Endothelial cell of umbilical vein (primary cell): ENCODE results near the gene DAAM1. TPM values are rescaled to one million over a fixed set of nuclear protein-coding genes. Genes with fewer than 3 reads are reported as not detected.

Experiments
- BruUV-seq: library from RNA; stranded (reverse); fragments of 400-500 nt; replicated peaks from 2 replicates; lab custom pipeline; 2021; lab: Mats Ljungman, UMichigan
- CTCF ChIA-PET: fragments of 300-600, 350-600 bp; sonication (Branson Sonifier 250); formaldehyde crosslinking; loops from one replicate; lab custom pipeline; 2021; ENCODE audit warnings: antibody characterized with exemption, inconsistent platforms; lab: Charles Lee
- POLR2A ChIA-PET: fragments of 300-600, 350-600 bp; sonication (Branson Sonifier 250); formaldehyde crosslinking; loops from one replicate; lab custom pipeline; 2021; ENCODE audit warnings: antibody characterized with exemption, inconsistent platforms; lab: Charles Lee
- DNase-seq: peaks from one replicate; pipeline ENCODE4 v3.0.0-alpha.2; 2011; ENCODE audit warnings: low read depth, low spot score
- FAIRE-seq: peaks from 2 replicates; lab custom pipeline; 2011; peaks lifted over from hg19 to GRCh38; lab: Jason Lieb, UNC
- H2AFZ ChIP-seq: 2 replicates; pipeline ENCODE4 v1.6.0; 2012; ENCODE audit warnings: low read depth, low read length, control low read depth, inconsistent platforms
- H3K27ac ChIP-seq: 2 replicates; pipeline ENCODE4 v1.5.1; 2011; ENCODE audit warnings: low read depth, mild to moderate bottlenecking, control low read depth, low read length, moderate library complexity; ENCODE audit not compliant: insufficient read depth
- H3K27me3 ChIP-seq, 2 experiments: 2 replicates each; pipeline versions ENCODE4 v1.6.0 to v1.6.1; 2011; ENCODE audit warnings: low read length in 2 of 2, mixed read lengths in 1 of 2; ENCODE audit not compliant: control insufficient read depth in 2 of 2, insufficient read depth in 2 of 2
- H3K36me3 ChIP-seq, 2 experiments: 2 replicates in 1 of 2; 3 replicates in 1 of 2; pipeline ENCODE4 v1.5.1; 2011; ENCODE audit warnings: low read length in 2 of 2, mild to moderate bottlenecking in 1 of 2, moderate library complexity in 1 of 2; ENCODE audit not compliant: control insufficient read depth in 2 of 2, insufficient read depth in 2 of 2; ENCODE audit errors: extremely low read depth in 1 of 2
- H3K4me1 ChIP-seq: 3 replicates; pipeline ENCODE4 v1.5.1; 2011; ENCODE audit warnings: mild to moderate bottlenecking, low read length; ENCODE audit not compliant: control insufficient read depth, insufficient read depth; ENCODE audit errors: extremely low read depth
- H3K4me2 ChIP-seq: 2 replicates; pipeline ENCODE4 v1.6.1; 2011; ENCODE audit warnings: low read length, control low read depth, mixed read lengths; ENCODE audit not compliant: insufficient read depth
- H3K4me3 ChIP-seq, 3 experiments: fragments of 200-600 bp in 1 of 3; sonication (generic), shearing (Covaris generic) in 1 of 3; replicated peaks in 1 of 3; 2 replicates each; pipeline ENCODE4 v1.5.1; 2011 to 2016; ENCODE audit warnings: control low read depth in 3 of 3, low read length in 3 of 3, mild to moderate bottlenecking in 2 of 3, inconsistent platforms in 1 of 3, low read depth in 1 of 3, moderate library complexity in 1 of 3; ENCODE audit not compliant: insufficient read depth in 1 of 3
- H3K79me2 ChIP-seq: 2 replicates; pipeline ENCODE4 v1.6.0; 2012; ENCODE audit warnings: low read length, inconsistent platforms; ENCODE audit not compliant: control insufficient read depth, insufficient read depth
- H3K9ac ChIP-seq: replicated peaks from 2 replicates; pipeline ENCODE3; 2011; ENCODE audit warnings: low read length, control low read depth; ENCODE audit not compliant: insufficient read depth; ENCODE audit errors: extremely low read depth
- H3K9me1 ChIP-seq: replicated peaks from 3 replicates; pipeline ENCODE4 v1.6.0; 2011; ENCODE audit warnings: mild to moderate bottlenecking, low read length; ENCODE audit not compliant: control insufficient read depth, insufficient read depth; ENCODE audit errors: extremely low read depth
- H3K9me3 ChIP-seq: replicated peaks from 2 replicates; pipeline ENCODE4 v1.5.1; 2012; ENCODE audit warnings: low read length, inconsistent platforms; ENCODE audit not compliant: control insufficient read depth, insufficient read depth
- H4K20me1 ChIP-seq: replicated peaks from 2 replicates; pipeline ENCODE3; 2011; ENCODE audit warnings: mild to moderate bottlenecking, low read length; ENCODE audit not compliant: control insufficient read depth, insufficient read depth; ENCODE audit errors: extremely low read depth
- CTCF ChIP-seq, 2 donors: IDR thresholded peaks; 1 replicate in 1 of 2; 2 replicates in 1 of 2; pipeline ENCODE4 v1.5.1; 2011; ENCODE audit warnings: low read length in 2 of 2, mild to moderate bottlenecking in 2 of 2, moderate library complexity in 2 of 2, control low read depth in 1 of 2, inconsistent platforms in 1 of 2, low read depth in 1 of 2; ENCODE audit not compliant: insufficient read depth in 1 of 2; ENCODE audit errors: extremely low read depth in 1 of 2
- EZH2 ChIP-seq: IDR thresholded peaks from 2 replicates; pipeline ENCODE4 v1.6.1; 2012; ENCODE audit warnings: borderline replicate concordance, low read depth, mild to moderate bottlenecking, moderate library complexity, low read length, inconsistent platforms; ENCODE audit not compliant: severe bottlenecking
- FOS ChIP-seq: IDR thresholded peaks from 2 replicates; pipeline ENCODE4 v1.6.1; 2011; ENCODE audit warnings: mild to moderate bottlenecking, low read length, moderate library complexity, borderline replicate concordance; ENCODE audit not compliant: insufficient read depth
- JUN ChIP-seq: IDR thresholded peaks from 2 replicates; pipeline ENCODE4 v1.6.1; 2011; ENCODE audit warnings: borderline replicate concordance, low read depth; ENCODE audit not compliant: insufficient read length, insufficient read depth
- MAX ChIP-seq: IDR thresholded peaks from 2 replicates; pipeline ENCODE4 v1.6.1; 2011; ENCODE audit not compliant: insufficient read depth, insufficient read length
- MYC ChIP-seq: IDR thresholded peaks from one replicate; pipeline ENCODE4 v1.6.1; 2011; ENCODE audit warnings: mild to moderate bottlenecking, low read depth, low read length
- POLR2A ChIP-seq: IDR thresholded peaks from 2 replicates; pipeline ENCODE4 v1.6.1; 2012; ENCODE audit warnings: low read depth, mild to moderate bottlenecking, control low read depth, low read length
- dilution Hi-C: fragments of 300-500 bp; cut with MboI; formaldehyde crosslinking; loops from one replicate; pipeline ENCODE4 v1.15.0; 2019; ENCODE audit warnings: low sequenced_read_pairs; ENCODE audit not compliant: extremely low pct_ligation_motif_present
- intact Hi-C: fragments of 100-400 bp; cut with micrococcal nuclease; formaldehyde crosslinking; loops from one replicate; pipeline ENCODE4 v1.10.0; 2022
- polyA plus RNA-seq, 4 experiments: library from polyadenylated mRNA; depleted of rRNA in 3 of 4; stranded (reverse) in 3 of 4; unstranded in 1 of 4; fragments of >200 nt; gene quantifications; 2 replicates each; pipeline versions ENCODE4 v1.2.1 to v1.2.3, GENCODE V29; 2011 to 2012; ENCODE audit warnings: missing spikeins in 1 of 4
- total RNA-seq: library from RNA; stranded (reverse); gene quantifications from 2 replicates; pipeline ENCODE4 v1.2.3, GENCODE V29; 2021

Gene DAAM1
- total and polyA plus RNA-seq, 2 donors (not counting 3 experiments of a cell fraction or from before 2014, with no cell fraction given): 10.2 to 25.3 TPM

- Histone ChIP-seq H3K79me2 (no peaks in the 10 kb centered on the region), H3K9ac (no peak overlapping the region), H3K4me3 (no peak overlapping the region), H3K27me3 (no peaks in the 10 kb centered on the region), H3K9me3 (no peaks in the 10 kb centered on the region), H3K4me2 (no peak overlapping the region), H3K36me3 (peaks cover 0 to 9% of the 10 kb centered on the region in 2 experiments), H3K9me1 (no peaks in the 10 kb centered on the region), H2AFZ (no peak overlapping the region), H3K27ac (no peak overlapping the region), H3K4me1 (peaks cover 12% of the 10 kb centered on the region), H4K20me1 (no peaks in the 10 kb centered on the region)
- DNase-seq (no peak), FAIRE-seq (no peak)
- TF ChIP-seq JUN (peak; percentile 17), FOS (peak; percentile 55), CTCF (IDR thresholded peaks at IDR 0.05; ENCODE audit: extremely low read depth in 1 of 2, insufficient read depth in 1 of 2, low read depth in 1 of 2, low read length in 2 of 2) (no peak), MYC (no peak)
- no TSS peak for BruUV-seq
- intact Hi-C loops (no loop called here), dilution Hi-C loops (no loop called here)
- ChIA-PET POLR2A (no interaction called here), CTCF (interaction anchor here (1.4 kb wide), 1 partner anchor 44 kb away, joined by 3 read pairs; no protein-coding TSS in a partner anchor)
Observed at GRCh38 chr14:59292028-59292427, 103.6 kb downstream of the DAAM1 start.

GRCh38 chr14:59292921-59293534 lies 104.6 kb downstream of the DAAM1 start:
- Histone ChIP-seq H4K20me1 (no peaks in the 10 kb centered on the region), H3K4me1 (peaks cover 12% of the 10 kb centered on the region), H3K79me2 (no peaks in the 10 kb centered on the region), H3K36me3 (peaks cover 0 to 9% of the 10 kb centered on the region in 2 experiments), H3K9me1 (no peaks in the 10 kb centered on the region), H3K27ac (no peak overlapping the region), H3K4me2 (no peak overlapping the region), H3K4me3 (no peak overlapping the region), H3K9me3 (no peaks in the 10 kb centered on the region), H2AFZ (no peak overlapping the region), H3K9ac (no peak overlapping the region), H3K27me3 (no peaks in the 10 kb centered on the region)
- peak; percentile 4 for FAIRE-seq
- no TSS peak for BruUV-seq
- CTCF ChIA-PET: no interaction called here
- intact Hi-C loops: no loop called here
- POLR2A ChIA-PET: no interaction called here
- no peak for DNase-seq
- TF ChIP-seq POLR2A (no peak), FOS (no peak), MAX (no peak), MYC (no peak), EZH2 (no peak)
- dilution Hi-C loops: no loop called here
